NCI-H460 (cell line): ENCODE results near the gene DNAJC8. TPM values are rescaled to one million over a fixed set of nuclear protein-coding genes. Genes with fewer than 3 reads are reported as not detected.

Experiments
- DNase-seq: peaks from one replicate; pipeline ENCODE4 v3.0.0-alpha.2; 2016; ENCODE audit warnings: low read depth; ENCODE audit errors: extremely low read depth
- polyA plus RNA-seq: library from polyadenylated mRNA; depleted of rRNA; stranded (reverse); fragments of >200 nt; gene quantifications from 2 replicates; pipeline ENCODE4 v1.2.3, GENCODE V29; 2014; cell fraction: nucleus; rRNA removed
- total RNA-seq: library from RNA; depleted of rRNA; stranded (reverse); fragments of >200 nt; shearing (Covaris generic); gene quantifications from 2 replicates; pipeline ENCODE4 v1.2.3, GENCODE V29; 2014; rRNA removed

DNAJC8 gene
- total RNA-seq: 55.8 and 59.6 TPM in 2 replicates
- 48.8 and 67.2 TPM in 2 replicates for polyA plus RNA-seq

GRCh38 chr1:28232558-28233263 lies at the start of gene DNAJC8:
DNAJC8 (minus strand) TSS chr1:28233029; CDS start chr1:28232998, 31 bp downstream.
- peak; percentile 87 for DNase-seq

GRCh38 chr1:28281608-28282425 lies 49.0 kb upstream of the DNAJC8 start:
- DNase-seq: no peak

GRCh38 chr1:28280977-28281381 lies 48.1 kb upstream of the DNAJC8 start:
- DNase-seq: no peak

- DNase-seq: no peak
These were observed 47.7 kb upstream of the DNAJC8 start for GRCh38 chr1:28280501-28280900.

- no peak for DNase-seq
These were observed 46.9 kb upstream of the DNAJC8 start for GRCh38 chr1:28279721-28280120.

GRCh38 chr1:28278763-28279162 lies 45.9 kb upstream of the DNAJC8 start:
- DNase-seq: no peak

- DNase-seq: no peak
These were observed 40.5 kb upstream of the DNAJC8 start for GRCh38 chr1:28273216-28273860.

GRCh38 chr1:28272215-28272852 lies 39.5 kb upstream of the DNAJC8 start:
- DNase-seq: no peak

- DNase-seq: no peak
These were observed 36.7 kb upstream of the DNAJC8 start for GRCh38 chr1:28269529-28269928.

GRCh38 chr1:28267633-28268032 lies 34.8 kb upstream of the DNAJC8 start:
- DNase-seq: no peak

- DNase-seq: no peak
These were observed 34.1 kb upstream of the DNAJC8 start for GRCh38 chr1:28266920-28267322.

- DNase-seq: no peak
These were observed 32.7 kb upstream of the DNAJC8 start for GRCh38 chr1:28265577-28265976.

- DNase-seq: no peak
These were observed 32.1 kb upstream of the DNAJC8 start for GRCh38 chr1:28264897-28265296.

- no peak for DNase-seq
These were observed 28.0 kb upstream of the DNAJC8 start for GRCh38 chr1:28260803-28261174.

GRCh38 chr1:28259934-28260802 lies 27.3 kb upstream of the DNAJC8 start:
- DNase-seq: peak; percentile 34

- peak; percentile 98 for DNase-seq
These were observed 26.6 kb upstream of the DNAJC8 start, which contains the start of gene SESN2 for GRCh38 chr1:28259252-28259933. SESN2 (plus strand) TSS chr1:28259518; CDS start chr1:28259848, 330 bp downstream.

- DNase-seq: no peak
These were observed 25.9 kb upstream of the DNAJC8 start for GRCh38 chr1:28258628-28259251.

GRCh38 chr1:28257736-28258135 lies 24.9 kb upstream of the DNAJC8 start:
- DNase-seq: no peak
